Uterus (tissue), 4 donors: ENCODE measurements around the gene GTF3C6. TPM values are rescaled to one million over a fixed set of nuclear protein-coding genes. Genes with fewer than 3 reads are reported as not detected.
"Not testable (repeated sequence)": the region's sequence is repeated elsewhere in the genome, so short reads cannot be mapped to it uniquely, and the experiment has no call there.

Source experiments
- DNase-seq, 2 donors: peaks; one replicate each; pipeline ENCODE4 v3.0.0-alpha.2; 2019 to 2020
- H3K27ac ChIP-seq, 2 donors: fragments of 200-600 bp; sonication (generic); 1 replicate in 1 of 2; 2 replicates in 1 of 2; pipeline ENCODE4 v1.5.1; 2016 to 2018
- H3K27me3 ChIP-seq, 2 donors: fragments of 200-600 bp; sonication (generic); one replicate each; pipeline ENCODE4 v1.5.1; 2018 to 2019; ENCODE audit warnings: control low read depth in 1 of 2
- H3K36me3 ChIP-seq, 2 donors: fragments of 200-600 bp; sonication (generic); one replicate each; pipeline ENCODE4 v1.5.1; 2019; ENCODE audit warnings: control low read depth in 1 of 2
- H3K4me1 ChIP-seq, 2 donors: fragments of 200-600 bp; sonication (generic); one replicate each; pipeline ENCODE4 v1.5.1; 2018 to 2019; ENCODE audit warnings: control low read depth in 1 of 2
- H3K4me3 ChIP-seq, 2 donors: fragments of 200-600 bp; sonication (generic); 1 replicate in 1 of 2; 2 replicates in 1 of 2; pipeline ENCODE4 v1.5.1; 2018 to 2019; ENCODE audit warnings: mild to moderate bottlenecking in 1 of 2
- H3K9me3 ChIP-seq, 2 donors: fragments of 200-600 bp; sonication (generic); one replicate each; pipeline ENCODE4 v1.5.1; 2019; ENCODE audit warnings: control low read depth in 1 of 2
- CTCF ChIP-seq, 4 experiments: fragments of 200-600 bp in 2 of 4; fragments of 450-650 bp in 2 of 4; sonication (generic) in 2 of 4; IDR thresholded peaks; one replicate each; pipeline ENCODE4 v1.5.1; 2016 to 2019; ENCODE audit warnings: antibody characterized with exemption in 4 of 4, mild to moderate bottlenecking in 2 of 4, moderate library complexity in 1 of 4
- POLR2A ChIP-seq, 2 donors: fragments of 450-650 bp; IDR thresholded peaks; one replicate each; pipeline ENCODE4 v1.6.1; 2016; ENCODE audit warnings: antibody characterized with exemption in 2 of 2, mild to moderate bottlenecking in 1 of 2, moderate library complexity in 1 of 2
- intact Hi-C: fragments of 100-400 bp; cut with DNase I; formaldehyde crosslinking; loops from one replicate; pipeline ENCODE4 v1.15.1; 2023; ENCODE audit warnings: low total_unique reads
- total RNA-seq, 4 donors: library from RNA; depleted of rRNA in 3 of 4; stranded (reverse); fragments of >200 nt in 3 of 4; gene quantifications; one replicate each; pipeline versions ENCODE4 v1.1.0 to v1.2.4, GENCODE V29; 2014 to 2023
- donor health status: DM: yes; HTN: yes; CAD: no.

The GTF3C6 gene
- total RNA-seq, 4 donors from 2014 or later = 3.8 to 43.4 (median 28.5) TPM

GRCh38 chr6:110950440-110950839 is 8.1 kb upstream of the GTF3C6 start:
- no peak overlapping the region for H3K4me3 ChIP-seq
- TF ChIP-seq CTCF (IDR thresholded peaks at IDR 0.05) = no peak
- TF ChIP-seq POLR2A (IDR thresholded peaks at IDR 0.05) = no peak
- intact Hi-C loops = loop anchor here (10.0 kb wide), 1 partner anchor 276 kb away; no protein-coding TSS in a partner anchor
- no peaks in the 10 kb centered on the region for H3K4me1 ChIP-seq
- no peaks in the 10 kb centered on the region for H3K36me3 ChIP-seq
- no peaks in the 10 kb centered on the region for H3K9me3 ChIP-seq
- DNase-seq = no peak
- H3K27me3 ChIP-seq = no peaks in the 10 kb centered on the region
- H3K27ac ChIP-seq = no peak overlapping the region

- Histone ChIP-seq H3K27me3 (no peaks in the 10 kb centered on the region), H3K27ac (no peak overlapping the region), H3K4me3 (no peak overlapping the region), H3K9me3 (no peaks in the 10 kb centered on the region), H3K4me1 (no peaks in the 10 kb centered on the region), H3K36me3 (no peaks in the 10 kb centered on the region)
- no peak for DNase-seq
- intact Hi-C loops = loop anchor here (10.0 kb wide), 1 partner anchor 276 kb away; no protein-coding TSS in a partner anchor
- TF ChIP-seq POLR2A (IDR thresholded peaks at IDR 0.05) (no peak), CTCF (IDR thresholded peaks at IDR 0.05) (no peak)
Observed at GRCh38 chr6:110951008-110951407, 7.5 kb upstream of the GTF3C6 start.

GRCh38 chr6:110951986-110952794 is 6.3 kb upstream of the GTF3C6 start:
- no peak overlapping the region for H3K27ac ChIP-seq
- intact Hi-C loops = loop anchor here (10.0 kb wide), 1 partner anchor 277 kb away; no protein-coding TSS in a partner anchor
- no peak for DNase-seq
- TF ChIP-seq CTCF (IDR thresholded peaks at IDR 0.05) (no peak), POLR2A (IDR thresholded peaks at IDR 0.05) (no peak)
- no peaks in the 10 kb centered on the region for H3K9me3 ChIP-seq
- H3K27me3 ChIP-seq = no peaks in the 10 kb centered on the region
- no peak overlapping the region for H3K4me3 ChIP-seq
- no peaks in the 10 kb centered on the region for H3K4me1 ChIP-seq
- no peaks in the 10 kb centered on the region for H3K36me3 ChIP-seq

- no peak for DNase-seq
- Histone ChIP-seq H3K9me3 (no peaks in the 10 kb centered on the region), H3K27ac (no peak overlapping the region), H3K4me3 (no peak overlapping the region), H3K4me1 (no peaks in the 10 kb centered on the region), H3K36me3 (no peaks in the 10 kb centered on the region), H3K27me3 (no peaks in the 10 kb centered on the region)
- TF ChIP-seq CTCF (IDR thresholded peaks at IDR 0.05) (no peak), POLR2A (IDR thresholded peaks at IDR 0.05) (no peak)
- intact Hi-C loops = loop anchor here (10.0 kb wide), 1 partner anchor 279 kb away; no protein-coding TSS in a partner anchor
Observed at GRCh38 chr6:110953633-110954303, 4.7 kb upstream of the GTF3C6 start.

- intact Hi-C loops = no loop called here
- Histone ChIP-seq H3K36me3 (no peaks in the 10 kb centered on the region), H3K27ac (no peak overlapping the region), H3K4me1 (no peaks in the 10 kb centered on the region), H3K27me3 (no peaks in the 10 kb centered on the region), H3K9me3 (no peaks in the 10 kb centered on the region), H3K4me3 (no peak overlapping the region)
- DNase-seq = no peak
- TF ChIP-seq POLR2A (IDR thresholded peaks at IDR 0.05) (no peak), CTCF (IDR thresholded peaks at IDR 0.05) (no peak)
Observed at GRCh38 chr6:110960014-110960390, 1.5 kb downstream of the GTF3C6 start.

GRCh38 chr6:110962636-110963035 is 4.1 kb downstream of the GTF3C6 start:
- H3K4me3 ChIP-seq, H3K9me3 ChIP-seq, intact Hi-C loops, H3K4me1 ChIP-seq, H3K36me3 ChIP-seq, H3K27me3 ChIP-seq, H3K27ac ChIP-seq, DNase-seq: not testable (repeated sequence)
